Suprapubic skin (tissue), 4 donors: Measurements from ENCODE around the gene LEO1. TPM values are rescaled to one million over a fixed set of nuclear protein-coding genes. Genes with fewer than 3 reads are reported as not detected.
A peak's percentile ranks its signal among the peaks of the same experiment; 100 is the strongest.

ENCODE experiments used
- DNase-seq, 2 donors: peaks; one replicate each; pipeline ENCODE4 v3.0.0-alpha.2; 2019; ENCODE audit warnings: low spot score in 2 of 2
- H3K27ac ChIP-seq: fragments of 200-600 bp; sonication (generic); one replicate; pipeline ENCODE4 v1.5.1; 2019
- H3K27me3 ChIP-seq: fragments of 200-600 bp; sonication (generic); one replicate; pipeline ENCODE4 v1.5.1; 2019
- H3K36me3 ChIP-seq: fragments of 200-600 bp; sonication (generic); one replicate; pipeline ENCODE4 v1.5.1; 2019
- H3K4me1 ChIP-seq: fragments of 200-600 bp; sonication (generic); one replicate; pipeline ENCODE4 v1.5.1; 2019
- H3K4me3 ChIP-seq: fragments of 200-600 bp; sonication (generic); one replicate; pipeline ENCODE4 v1.5.1; 2019; ENCODE audit warnings: mild to moderate bottlenecking
- H3K9me3 ChIP-seq: fragments of 200-600 bp; sonication (generic); one replicate; pipeline ENCODE4 v1.5.1; 2019
- EP300 ChIP-seq: sonication (generic); formaldehyde crosslinking; IDR thresholded peaks from one replicate; pipeline ENCODE4 v1.6.1; 2017; ENCODE audit warnings: antibody characterized with exemption
- POLR2A ChIP-seq, 2 donors: fragments of 450-650 bp; IDR thresholded peaks; one replicate each; pipeline ENCODE4 v1.6.1; 2017; ENCODE audit warnings: antibody characterized with exemption in 2 of 2, mild to moderate bottlenecking in 2 of 2, moderate library complexity in 2 of 2
- POLR2AphosphoS5 ChIP-seq, 3 donors: sonication (generic); formaldehyde crosslinking; IDR thresholded peaks; one replicate each; pipeline ENCODE4 v1.6.1; 2017; ENCODE audit warnings: antibody characterized with exemption in 3 of 3
- WGBS: methylation state at CpG from one replicate; pipeline ENCODE4 v1.1.5; 2018; 5-methylcytosine and 5-hydroxymethylcytosine counted together
- total RNA-seq, 4 donors: library from RNA; depleted of rRNA; stranded (reverse); fragments of >200 nt; gene quantifications; one replicate each; pipeline ENCODE4 v1.1.0, GENCODE V29; 2016
- TF ChIP-seq, protein P1 (sequence below), 2 donors: fragments of 200-600 bp in 1 of 2; fragments of 450-650 bp in 1 of 2; sonication (generic) in 1 of 2; IDR thresholded peaks; one replicate each; pipeline ENCODE4 v1.5.1; 2016 to 2019; ENCODE audit warnings: antibody characterized with exemption in 2 of 2, mild to moderate bottlenecking in 1 of 2, moderate library complexity in 1 of 2

The LEO1 gene
- total RNA-seq, 4 donors from 2014 or later, result 26.2 to 30.2 (median 28.4) TPM

DNA sequence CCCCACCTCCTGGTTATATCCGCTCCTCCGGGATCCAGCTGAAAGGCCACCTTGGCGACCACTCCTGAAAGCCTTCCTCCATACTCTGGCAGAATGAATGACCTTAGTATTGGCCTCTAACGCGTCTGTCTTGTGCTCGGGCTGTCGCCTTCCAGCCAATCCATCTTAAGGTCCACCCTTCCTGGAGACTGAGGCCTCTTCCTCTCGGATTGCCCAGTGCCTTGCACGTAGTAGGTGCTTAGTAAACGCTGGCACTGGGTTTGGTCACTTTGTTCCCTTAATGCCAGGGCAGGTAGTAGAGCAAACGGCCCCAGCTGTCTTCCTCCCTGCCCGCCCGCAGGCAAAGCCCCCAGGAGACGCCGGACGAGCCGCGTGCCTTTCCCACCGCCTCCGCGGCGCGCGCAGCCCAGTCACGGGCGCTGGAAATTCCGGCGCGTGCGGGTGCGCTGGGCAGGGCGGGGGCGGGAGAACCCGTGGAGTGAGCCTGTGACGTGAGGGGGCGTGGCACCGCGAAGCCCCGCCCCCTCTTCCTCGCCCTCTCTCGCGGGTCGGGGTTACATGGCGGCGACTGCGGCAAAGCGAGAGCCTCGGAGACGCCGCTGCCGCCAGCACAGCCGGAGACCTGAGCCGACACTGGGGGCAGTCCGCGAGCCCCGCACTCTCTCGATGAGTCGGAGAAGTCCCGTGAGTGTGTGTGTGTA is 47.3 kb upstream of the LEO1 start, which contains the start of gene MAPK6:
Gene MAPK6 (plus strand): TSS at position 527 of the 701 bp plus-strand sequence. CDS start 27,242 bp downstream, outside the sequence.
- H3K9me3 ChIP-seq, result no peaks in the 10 kb centered on the region
- 17% methylated on average over 17 of the region's 59 CpGs for WGBS
- H3K4me3 ChIP-seq, result peak within 1 kb of the TSS; percentile 62
- no peaks in the 10 kb centered on the region for H3K27me3 ChIP-seq
- DNase-seq, result peak; percentile 95
- H3K27ac ChIP-seq, result peak within 1 kb of the TSS; percentile 96
- no peaks in the 10 kb centered on the region for H3K36me3 ChIP-seq
- H3K4me1 ChIP-seq, result peaks cover 32% of the 10 kb centered on the region
- TF ChIP-seq, protein P1, sequence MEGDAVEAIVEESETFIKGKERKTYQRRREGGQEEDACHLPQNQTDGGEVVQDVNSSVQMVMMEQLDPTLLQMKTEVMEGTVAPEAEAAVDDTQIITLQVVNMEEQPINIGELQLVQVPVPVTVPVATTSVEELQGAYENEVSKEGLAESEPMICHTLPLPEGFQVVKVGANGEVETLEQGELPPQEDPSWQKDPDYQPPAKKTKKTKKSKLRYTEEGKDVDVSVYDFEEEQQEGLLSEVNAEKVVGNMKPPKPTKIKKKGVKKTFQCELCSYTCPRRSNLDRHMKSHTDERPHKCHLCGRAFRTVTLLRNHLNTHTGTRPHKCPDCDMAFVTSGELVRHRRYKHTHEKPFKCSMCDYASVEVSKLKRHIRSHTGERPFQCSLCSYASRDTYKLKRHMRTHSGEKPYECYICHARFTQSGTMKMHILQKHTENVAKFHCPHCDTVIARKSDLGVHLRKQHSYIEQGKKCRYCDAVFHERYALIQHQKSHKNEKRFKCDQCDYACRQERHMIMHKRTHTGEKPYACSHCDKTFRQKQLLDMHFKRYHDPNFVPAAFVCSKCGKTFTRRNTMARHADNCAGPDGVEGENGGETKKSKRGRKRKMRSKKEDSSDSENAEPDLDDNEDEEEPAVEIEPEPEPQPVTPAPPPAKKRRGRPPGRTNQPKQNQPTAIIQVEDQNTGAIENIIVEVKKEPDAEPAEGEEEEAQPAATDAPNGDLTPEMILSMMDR (IDR thresholded peaks at IDR 0.05), result no peak
- TF ChIP-seq POLR2A (IDR thresholded peaks at IDR 0.05) (peak in 1 of 2 donors; percentile 95), EP300 (no peak), POLR2AphosphoS5 (IDR thresholded peaks at IDR 0.05) (peak; percentile 46 to 94 (median 68))

DNA sequence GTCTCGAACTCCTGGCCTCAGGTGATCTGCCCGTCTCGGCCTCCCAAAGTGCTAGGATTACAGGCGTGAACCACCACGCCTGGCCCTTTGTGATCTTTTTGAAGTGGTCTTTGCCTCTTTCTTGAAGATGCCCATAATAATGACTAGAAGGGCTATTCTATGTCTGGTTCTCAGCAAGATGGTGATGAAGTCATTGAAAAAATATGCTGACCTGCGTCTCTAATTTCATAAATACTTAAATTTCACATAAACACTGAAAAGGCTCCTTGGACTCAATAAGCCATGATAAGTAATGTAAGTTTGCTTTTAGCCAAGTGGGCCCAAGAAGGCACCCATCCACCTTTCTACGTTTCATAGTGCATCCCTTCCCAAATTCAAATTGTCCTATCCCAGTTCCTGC is 46.7 kb upstream of the LEO1 start:
- DNase-seq, result no peak
- peaks cover 36% of the 10 kb centered on the region for H3K4me1 ChIP-seq
- no peaks in the 10 kb centered on the region for H3K9me3 ChIP-seq
- 94% methylated on average over 7 of the region's 7 CpGs for WGBS
- no peaks in the 10 kb centered on the region for H3K27me3 ChIP-seq
- H3K4me3 ChIP-seq, result peak overlapping the region; percentile 62
- H3K36me3 ChIP-seq, result no peaks in the 10 kb centered on the region
- peak overlapping the region; percentile 96 for H3K27ac ChIP-seq
- TF ChIP-seq POLR2AphosphoS5 (IDR thresholded peaks at IDR 0.05) (no peak), POLR2A (IDR thresholded peaks at IDR 0.05) (no peak), EP300 (no peak)
- TF ChIP-seq, protein P1 (IDR thresholded peaks at IDR 0.05), result no peak

DNA sequence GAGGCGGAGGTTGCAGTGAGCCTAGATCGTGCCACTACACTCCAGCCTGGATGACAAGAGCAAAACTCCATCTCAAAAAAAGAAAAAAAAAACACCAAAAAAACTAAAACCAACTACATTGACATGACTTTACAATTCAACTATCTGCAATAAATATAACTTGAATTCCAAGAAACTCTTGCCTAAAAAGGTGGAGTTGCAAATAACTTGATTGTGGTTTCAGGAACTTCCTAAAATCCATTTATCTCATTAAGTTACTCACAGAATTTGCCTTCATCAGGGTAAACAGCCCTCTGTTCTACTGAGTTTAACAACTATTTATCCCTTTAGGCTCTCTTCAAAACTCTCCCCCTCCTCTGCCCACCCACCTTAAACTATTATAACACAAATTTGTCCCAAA is 44.7 kb upstream of the LEO1 start:
- TF ChIP-seq POLR2A (IDR thresholded peaks at IDR 0.05) (no peak), EP300 (no peak), POLR2AphosphoS5 (IDR thresholded peaks at IDR 0.05) (no peak)
- TF ChIP-seq, protein P1 (IDR thresholded peaks at IDR 0.05), result no peak
- Histone ChIP-seq H3K4me1 (peaks cover 33% of the 10 kb centered on the region), H3K27me3 (no peaks in the 10 kb centered on the region), H3K27ac (no peak overlapping the region), H3K4me3 (no peak overlapping the region), H3K9me3 (no peaks in the 10 kb centered on the region), H3K36me3 (no peaks in the 10 kb centered on the region)
- no peak for DNase-seq
- WGBS, result 94% methylated on average over 2 of the region's 2 CpGs

DNA sequence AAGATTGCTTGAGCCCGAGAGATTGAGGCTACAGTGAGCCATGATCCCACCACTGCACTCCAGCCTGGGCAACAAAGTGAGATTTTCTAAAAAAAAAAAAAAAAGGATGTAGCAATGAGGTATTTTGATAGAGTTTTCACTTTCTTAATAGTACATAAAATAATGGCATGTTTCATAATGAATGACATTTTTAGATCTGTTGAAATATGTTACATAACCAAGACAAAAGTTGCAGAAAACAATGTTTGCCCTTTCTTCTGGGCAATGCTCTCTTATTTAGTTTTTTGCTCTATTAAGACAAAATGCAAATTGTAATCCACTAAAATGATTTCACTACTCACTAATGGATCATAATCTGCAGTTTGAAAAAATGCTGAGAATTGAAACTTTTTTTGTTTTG is 43.0 kb upstream of the LEO1 start:
- H3K36me3 ChIP-seq, result no peaks in the 10 kb centered on the region
- H3K4me1 ChIP-seq, result peaks cover 28% of the 10 kb centered on the region
- H3K27ac ChIP-seq, result no peak overlapping the region
- no peak for DNase-seq
- no peaks in the 10 kb centered on the region for H3K27me3 ChIP-seq
- WGBS, result 100% methylated on average over 1 of the region's 1 CpG
- H3K9me3 ChIP-seq, result no peaks in the 10 kb centered on the region
- no peak overlapping the region for H3K4me3 ChIP-seq
- TF ChIP-seq POLR2A (IDR thresholded peaks at IDR 0.05), result no peak
- no peak for TF ChIP-seq POLR2AphosphoS5 (IDR thresholded peaks at IDR 0.05)
- TF ChIP-seq, protein P1 (IDR thresholded peaks at IDR 0.05), result no peak
- TF ChIP-seq EP300, result no peak

DNA sequence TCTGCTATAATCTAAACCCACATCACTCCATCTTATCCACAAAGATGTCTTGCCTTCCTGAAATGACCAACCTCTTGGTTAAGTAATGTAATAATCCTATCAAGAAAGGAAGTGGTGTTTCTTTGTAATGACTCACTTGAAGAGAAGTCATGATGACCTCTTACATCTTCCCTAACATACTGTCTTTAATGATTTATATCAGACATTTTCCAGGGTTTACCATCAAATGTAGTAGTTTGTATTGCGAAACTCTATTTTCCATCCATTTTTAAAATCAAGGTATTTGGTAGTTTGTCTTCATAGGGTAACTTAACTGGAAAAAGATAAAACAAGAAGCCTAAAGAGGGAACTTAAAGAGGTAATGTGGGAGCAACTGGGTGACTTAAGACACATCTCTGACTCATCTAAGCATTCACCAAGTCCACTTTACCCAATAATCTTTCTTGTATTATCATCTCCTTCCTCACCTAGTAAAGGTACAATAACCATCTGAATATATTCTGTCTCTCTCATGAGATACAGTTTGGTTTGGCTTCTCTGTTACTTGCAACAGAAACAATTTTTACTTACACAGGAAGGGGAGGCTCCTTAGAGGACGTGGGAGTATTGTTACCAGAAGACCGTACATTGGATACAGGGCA is 41.7 kb upstream of the LEO1 start:
- peaks cover 25% of the 10 kb centered on the region for H3K4me1 ChIP-seq
- H3K4me3 ChIP-seq, result no peak overlapping the region
- TF ChIP-seq POLR2AphosphoS5 (IDR thresholded peaks at IDR 0.05), result no peak
- TF ChIP-seq POLR2A (IDR thresholded peaks at IDR 0.05), result no peak
- TF ChIP-seq, protein P1 (IDR thresholded peaks at IDR 0.05), result no peak
- TF ChIP-seq EP300, result no peak
- no peak overlapping the region for H3K27ac ChIP-seq
- H3K27me3 ChIP-seq, result no peaks in the 10 kb centered on the region
- DNase-seq, result no peak
- WGBS, result 81% methylated on average over 3 of the region's 3 CpGs
- no peaks in the 10 kb centered on the region for H3K9me3 ChIP-seq
- H3K36me3 ChIP-seq, result no peaks in the 10 kb centered on the region
